ENCODE results near the gene SLC5A10. TPM values are rescaled to one million over a fixed set of nuclear protein-coding genes. Genes with fewer than 3 reads are reported as not detected.

SLC5A10 gene
- 0.22 TPM in 1 of 2 replicates, not detected in the other for total RNA-seq

DNA sequence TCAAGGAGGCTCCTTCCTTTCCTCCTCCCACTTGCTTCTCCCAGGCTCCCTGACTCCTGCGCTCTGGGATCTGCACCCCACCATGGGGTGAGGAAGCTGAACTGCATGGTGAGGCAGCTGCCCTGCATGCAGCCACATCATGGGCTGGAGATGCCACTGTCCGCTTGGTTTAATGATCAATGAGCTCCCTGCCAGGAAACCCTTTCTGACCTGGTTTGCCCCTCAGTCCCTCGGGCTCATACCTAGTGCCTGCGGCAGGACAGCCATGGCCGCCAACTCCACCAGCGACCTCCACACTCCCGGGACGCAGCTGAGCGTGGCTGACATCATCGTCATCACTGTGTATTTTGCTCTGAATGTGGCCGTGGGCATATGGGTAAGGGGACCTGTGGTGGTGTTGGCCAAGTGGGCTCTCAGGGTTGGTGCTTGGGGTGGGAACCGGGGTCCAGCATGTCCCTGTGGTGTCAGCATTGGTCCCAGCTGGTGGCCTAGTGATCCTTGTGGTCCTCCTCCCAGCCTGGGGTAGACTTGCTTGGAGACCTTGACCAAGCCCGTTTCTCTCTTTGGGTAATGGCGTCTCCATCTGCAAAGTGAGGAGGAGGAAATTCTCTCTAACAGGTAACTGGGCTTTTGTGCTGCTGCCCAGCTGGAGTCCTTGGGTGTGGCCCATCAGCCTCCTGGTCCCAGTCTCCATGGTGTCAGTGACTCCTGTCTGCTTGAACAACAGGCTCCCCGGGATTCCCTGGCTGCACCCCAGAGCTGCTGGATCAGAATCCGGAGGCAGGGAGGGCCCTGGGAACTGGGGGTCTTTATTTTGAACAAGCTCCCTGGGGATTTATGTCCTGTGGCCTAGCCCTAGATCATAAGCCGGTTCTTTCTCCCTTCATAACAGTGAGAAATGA is at the start of gene SLC5A10:
SLC5A10 (plus strand) TSS at position 225 of the 902 bp plus-strand sequence; CDS start at position 266, 41 bp downstream.

DNA sequence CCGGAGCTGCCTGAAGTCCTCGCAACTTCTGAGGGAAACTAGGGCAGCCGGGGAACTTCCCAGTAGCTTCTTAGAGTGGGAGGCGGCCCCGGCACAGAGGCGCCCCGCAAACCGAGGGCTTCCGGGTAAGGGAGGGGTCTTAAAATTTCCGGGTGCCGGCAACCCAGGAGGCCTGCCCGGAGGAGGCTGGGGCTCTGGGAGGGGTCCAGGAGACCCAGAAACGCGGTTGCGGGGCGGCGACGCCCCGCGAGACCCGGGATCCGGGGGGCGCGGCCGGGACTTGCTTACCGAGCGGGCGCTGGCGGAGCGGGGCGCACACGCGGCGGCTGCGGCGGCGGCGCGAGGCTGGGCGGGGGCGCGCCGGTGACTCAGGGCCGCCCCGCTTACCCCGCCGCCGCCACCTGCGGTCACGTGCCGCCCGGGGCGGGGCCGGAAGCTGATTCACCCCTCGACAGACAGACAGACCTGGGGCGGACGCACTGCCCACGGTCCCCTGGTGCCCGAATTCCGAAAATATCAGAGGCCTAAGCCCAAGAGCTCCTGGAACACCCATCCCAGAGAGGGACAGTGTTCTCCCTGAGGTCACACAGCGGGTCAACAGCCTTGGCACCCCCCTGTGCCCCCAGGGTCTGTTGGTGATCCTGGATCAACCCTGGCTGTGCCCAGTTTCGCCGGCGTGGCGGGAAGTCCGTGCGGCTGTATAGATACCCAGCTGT is 52.6 kb downstream of the SLC5A10 start, which contains the start of gene FAM83G:
FAM83G (minus strand) TSS at position 344 of the 716 bp plus-strand sequence. CDS start 723 bp downstream, outside the sequence.

DNA sequence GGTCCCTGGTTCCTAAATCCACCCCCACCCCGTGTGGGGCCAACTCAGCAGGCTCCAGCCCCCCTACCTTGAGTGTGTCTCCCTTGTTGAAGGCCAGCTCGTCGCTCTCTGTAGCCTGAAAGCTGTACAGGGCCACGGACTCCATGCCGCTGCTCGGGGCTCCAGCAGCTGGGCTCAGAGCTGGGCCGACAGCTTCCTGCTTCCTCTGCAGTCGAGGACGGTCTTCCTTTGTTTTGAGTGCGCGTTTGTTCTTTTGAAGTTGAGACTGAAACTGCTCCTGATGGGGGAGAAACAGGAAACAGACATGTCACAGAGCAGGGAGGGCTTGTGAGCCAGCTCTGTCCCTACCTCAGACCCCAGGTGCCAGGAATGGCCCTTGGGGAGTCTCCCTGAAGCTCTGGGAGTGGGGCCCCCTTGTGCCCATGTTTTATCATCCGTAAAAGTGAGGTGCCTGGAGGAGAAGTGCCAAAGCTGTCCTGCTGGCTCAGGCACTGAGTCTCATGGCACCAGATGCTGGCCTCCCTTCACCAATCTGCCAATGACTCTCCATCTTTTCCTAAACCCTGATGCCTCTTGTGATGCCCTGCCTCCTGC is 94.9 kb downstream of the SLC5A10 start, which contains the start of gene GRAP:
GRAP (minus strand) TSS at position 176 of the 594 bp plus-strand sequence; CDS start at position 145, 31 bp downstream.

Small RNA genes lying within 50 kb of the gene (small RNA-seq; reads per million reads assigned to genes)
- gene AC090286.3, result not detected
- gene RF00324, result not detected

Other genes starting within 250 kb of the SLC5A10 start
- 0.11 and 0.39 TPM in 2 replicates for gene FBXW10, start 208.1 kb upstream of the SLC5A10 start, total RNA-seq
- gene TVP23B, start 171.0 kb upstream of the SLC5A10 start, total RNA-seq, result 48.3 and 50.3 TPM in 2 replicates
- gene PRPSAP2, start 94.0 kb upstream of the SLC5A10 start, total RNA-seq, result 25.1 and 33.4 TPM in 2 replicates
- gene FAM83G, start 52.6 kb downstream of the SLC5A10 start, total RNA-seq, result 19.2 and 39.8 TPM in 2 replicates
- gene GRAP, start 94.8 kb downstream of the SLC5A10 start, total RNA-seq, result under 0.01 and 0.65 TPM in 2 replicates
- gene GRAPL, start 175.4 kb downstream of the SLC5A10 start, total RNA-seq, result 0.79 TPM in 1 of 2 replicates, not detected in the other

Data from placental epithelial cell (primary cell).